Measurements from ENCODE around the gene ENTPD6. TPM values are rescaled to one million over a fixed set of nuclear protein-coding genes. Genes with fewer than 3 reads are reported as not detected.
A peak's percentile ranks its signal among the peaks of the same experiment; 100 is the strongest.

ENTPD6 gene
- total and polyA plus RNA-seq, 12 donors, result 30.9 to 260 (median 107) TPM

DNA sequence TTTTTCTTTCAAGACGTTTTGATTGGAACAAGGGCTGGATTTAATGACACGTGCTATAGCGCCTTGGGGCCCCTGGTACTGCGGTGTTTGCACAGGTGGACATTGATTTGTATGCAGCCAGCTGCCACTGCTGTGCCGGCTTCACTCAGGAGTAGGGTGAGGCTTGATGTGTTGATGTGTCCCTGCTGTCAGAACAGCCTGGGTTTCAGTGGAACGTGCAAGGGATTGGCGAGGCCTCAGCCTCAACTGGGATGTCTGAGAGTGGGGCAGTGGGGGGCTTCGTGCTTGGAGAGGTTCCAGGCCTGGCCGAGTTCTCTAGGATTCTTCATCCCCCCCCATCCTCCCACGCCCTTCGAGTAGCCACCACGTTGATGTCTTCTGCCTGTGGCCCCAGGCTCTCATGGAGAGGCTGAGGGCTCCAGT lies 75.3 kb downstream of the ENTPD6 start:
- H3K27me3 ChIP-seq, result no peaks in the 10 kb centered on the region
- 88 to 93% (median 90%) methylated on average over 12 of the region's 12 CpGs for WGBS, 4 donors
- no peaks in the 10 kb centered on the region for H3K4me1 ChIP-seq (replicated peaks in 1 of 2)
- no peaks in the 10 kb centered on the region for H3K9me3 ChIP-seq (replicated peaks in 1 of 3)
- no peak overlapping the region for H3K27ac ChIP-seq
- peaks cover 0 to 43% of the 10 kb centered on the region in 2 donors for H3K36me3 ChIP-seq (replicated peaks in 1 of 2)
- no peak overlapping the region for H3K4me3 ChIP-seq
- intact Hi-C loops (cut with DNase I), result no loop called here
- TF ChIP-seq, protein P1, sequence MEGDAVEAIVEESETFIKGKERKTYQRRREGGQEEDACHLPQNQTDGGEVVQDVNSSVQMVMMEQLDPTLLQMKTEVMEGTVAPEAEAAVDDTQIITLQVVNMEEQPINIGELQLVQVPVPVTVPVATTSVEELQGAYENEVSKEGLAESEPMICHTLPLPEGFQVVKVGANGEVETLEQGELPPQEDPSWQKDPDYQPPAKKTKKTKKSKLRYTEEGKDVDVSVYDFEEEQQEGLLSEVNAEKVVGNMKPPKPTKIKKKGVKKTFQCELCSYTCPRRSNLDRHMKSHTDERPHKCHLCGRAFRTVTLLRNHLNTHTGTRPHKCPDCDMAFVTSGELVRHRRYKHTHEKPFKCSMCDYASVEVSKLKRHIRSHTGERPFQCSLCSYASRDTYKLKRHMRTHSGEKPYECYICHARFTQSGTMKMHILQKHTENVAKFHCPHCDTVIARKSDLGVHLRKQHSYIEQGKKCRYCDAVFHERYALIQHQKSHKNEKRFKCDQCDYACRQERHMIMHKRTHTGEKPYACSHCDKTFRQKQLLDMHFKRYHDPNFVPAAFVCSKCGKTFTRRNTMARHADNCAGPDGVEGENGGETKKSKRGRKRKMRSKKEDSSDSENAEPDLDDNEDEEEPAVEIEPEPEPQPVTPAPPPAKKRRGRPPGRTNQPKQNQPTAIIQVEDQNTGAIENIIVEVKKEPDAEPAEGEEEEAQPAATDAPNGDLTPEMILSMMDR (IDR thresholded peaks at IDR 0.05), result no peak
- TF ChIP-seq POLR2A (IDR thresholded peaks at IDR 0.05), result no peak
- peak in 4 of 7 donors; percentile 5 to 49 (median 8) for DNase-seq

DNA sequence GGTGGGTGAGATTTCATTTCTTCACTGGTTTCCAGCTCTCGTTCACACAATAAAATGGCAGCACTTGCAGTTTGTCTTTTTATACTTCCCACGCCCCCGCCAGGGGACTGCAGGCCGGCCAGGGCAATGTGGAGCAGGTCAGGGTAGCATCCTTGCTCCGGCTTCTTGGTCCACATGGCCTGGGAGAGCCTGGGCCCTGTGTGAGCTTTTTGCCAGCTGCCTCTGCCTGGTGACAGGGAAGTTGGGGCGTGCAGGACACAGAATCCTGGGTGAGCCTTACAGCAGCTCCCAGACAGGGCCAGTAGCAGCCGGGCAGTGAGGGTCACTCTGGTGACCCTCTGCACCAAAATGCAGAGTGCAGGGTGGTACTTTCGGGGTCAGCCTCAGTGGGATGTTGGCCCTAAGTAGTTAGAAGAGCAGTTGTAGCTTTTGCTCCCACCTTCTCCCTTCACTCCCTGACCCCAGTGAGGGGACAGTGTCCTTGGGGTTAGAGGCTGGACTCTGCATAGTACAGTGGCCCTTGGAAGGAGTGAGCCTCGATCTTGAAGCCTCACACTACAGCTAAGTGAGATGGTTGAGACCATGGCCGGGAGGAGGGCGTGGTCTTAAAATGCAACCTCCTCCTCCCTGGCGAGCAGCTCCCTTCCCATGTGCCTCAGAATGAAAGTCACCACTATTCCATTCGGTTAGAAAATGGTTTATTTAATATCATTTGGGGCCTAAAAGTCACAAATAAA lies 76.1 kb downstream of the ENTPD6 start:
- Histone ChIP-seq H3K27me3 (no peaks in the 10 kb centered on the region), H3K27ac (no peak overlapping the region), H3K9me3 (replicated peaks in 1 of 3) (no peaks in the 10 kb centered on the region), H3K36me3 (replicated peaks in 1 of 2) (peaks cover 0 to 47% of the 10 kb centered on the region in 2 donors), H3K4me3 (no peak overlapping the region), H3K4me1 (replicated peaks in 1 of 2) (no peaks in the 10 kb centered on the region)
- 93 to 95% (median 94%) methylated on average over 13 of the region's 13 CpGs for WGBS, 4 donors
- intact Hi-C loops (cut with DNase I), result no loop called here
- TF ChIP-seq POLR2A (IDR thresholded peaks at IDR 0.05), result no peak
- TF ChIP-seq, protein P1 (IDR thresholded peaks at IDR 0.05), result no peak
- DNase-seq, result peak in 3 of 7 donors; percentile 6 to 42 (median 9)

DNA sequence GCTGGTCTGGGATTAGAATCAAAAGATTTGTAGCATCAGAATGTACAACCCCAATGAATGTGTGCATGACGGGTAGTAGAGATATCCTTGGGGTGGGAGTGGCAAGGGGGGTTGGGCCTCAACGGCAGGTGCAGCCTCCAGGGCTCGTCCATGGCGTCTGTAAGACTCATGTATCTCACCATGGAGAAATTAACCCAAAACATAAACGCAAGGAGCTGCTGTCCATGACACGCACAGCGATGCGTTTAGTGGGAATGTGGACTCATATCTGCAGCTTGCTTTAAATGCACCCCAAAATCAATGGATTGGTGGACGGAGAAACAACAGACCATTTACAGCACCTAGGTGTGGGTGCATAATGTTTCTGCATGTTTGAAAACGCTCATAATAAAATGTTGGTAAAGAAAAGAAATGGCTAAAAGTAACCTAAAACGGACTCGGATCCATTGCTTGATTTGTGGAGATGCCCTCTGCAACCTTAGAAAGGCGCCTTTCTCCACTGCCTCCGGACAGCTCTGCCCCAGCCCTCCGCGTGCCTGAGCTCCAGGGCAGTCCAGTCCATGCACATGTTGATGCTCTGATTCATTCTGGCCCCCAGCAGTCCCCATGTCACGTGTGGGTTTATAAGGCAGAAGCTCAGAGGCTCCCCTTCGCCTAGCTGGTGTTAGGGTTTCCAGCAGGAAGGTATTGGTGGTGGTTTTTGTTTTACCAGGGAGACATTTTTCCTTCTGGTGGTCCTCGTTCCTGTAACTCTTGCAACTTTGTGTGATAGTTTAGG lies 76.9 kb downstream of the ENTPD6 start:
- intact Hi-C loops (cut with DNase I), result no loop called here
- peak in 3 of 7 donors; percentile 3 to 38 (median 7) for DNase-seq
- Histone ChIP-seq H3K27ac (no peak overlapping the region), H3K27me3 (no peaks in the 10 kb centered on the region), H3K36me3 (replicated peaks in 1 of 2) (peaks cover 0 to 53% of the 10 kb centered on the region in 2 donors), H3K9me3 (replicated peaks in 1 of 3) (no peaks in the 10 kb centered on the region), H3K4me3 (no peak overlapping the region), H3K4me1 (replicated peaks in 1 of 2) (no peaks in the 10 kb centered on the region)
- 90 to 93% (median 93%) methylated on average over 19 of the region's 19 CpGs for WGBS, 4 donors
- TF ChIP-seq, protein P1 (IDR thresholded peaks at IDR 0.05), result no peak
- TF ChIP-seq POLR2A (IDR thresholded peaks at IDR 0.05), result no peak

DNA sequence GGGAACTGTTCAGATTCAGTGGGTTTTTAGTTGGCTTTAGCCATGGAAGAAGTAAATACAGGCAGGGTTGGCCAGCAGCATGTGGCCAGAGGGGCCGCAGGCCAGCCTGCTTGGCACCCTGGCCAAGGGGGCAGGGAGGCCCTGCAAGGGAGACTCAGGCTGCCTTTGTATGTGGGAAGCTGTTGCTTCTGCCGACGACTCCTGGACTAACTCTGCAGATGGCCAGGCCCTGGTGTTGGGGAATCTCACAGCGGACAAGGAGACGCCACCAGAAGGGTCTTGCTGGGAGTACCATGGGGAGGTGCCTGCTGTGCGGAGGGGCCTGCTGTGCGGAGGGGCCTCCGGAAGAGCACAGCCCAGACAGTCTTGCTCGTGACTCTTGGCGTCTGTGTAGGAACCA lies 77.5 kb downstream of the ENTPD6 start:
- Histone ChIP-seq H3K4me3 (no peak overlapping the region), H3K27me3 (no peaks in the 10 kb centered on the region), H3K36me3 (replicated peaks in 1 of 2) (peaks cover 0 to 58% of the 10 kb centered on the region in 2 donors), H3K27ac (no peak overlapping the region), H3K4me1 (replicated peaks in 1 of 2) (no peaks in the 10 kb centered on the region), H3K9me3 (replicated peaks in 1 of 3) (no peaks in the 10 kb centered on the region)
- WGBS, 4 donors, result 93 to 99% (median 96%) methylated on average over 8 to 10 of the region's 10 CpGs
- peak in 3 of 7 donors; percentile 3 to 35 (median 10) for DNase-seq
- intact Hi-C loops (cut with DNase I), result no loop called here
- TF ChIP-seq, protein P1 (IDR thresholded peaks at IDR 0.05), result no peak
- TF ChIP-seq POLR2A (IDR thresholded peaks at IDR 0.05), result no peak
